ENCODE measurements around the gene FNDC3B.

FNDC3B gene

GRCh38 chr3:172410702-172411477, 371.5 kb downstream of the FNDC3B start:
- no peak for DNase-seq

GRCh38 chr3:172411478-172411947, 372.1 kb downstream of the FNDC3B start:
- no peak for DNase-seq

GRCh38 chr3:172415323-172415722, 375.9 kb downstream of the FNDC3B start:
- DNase-seq, result peak; percentile 10

GRCh38 chr3:172437713-172438112, 398.3 kb downstream of the FNDC3B start:
- no peak for DNase-seq

GRCh38 chr3:172438186-172438585, 398.8 kb downstream of the FNDC3B start:
- no peak for DNase-seq

GRCh38 chr3:172441581-172441980, 402.2 kb downstream of the FNDC3B start:
- DNase-seq, result no peak

- DNase-seq, result no peak
Measured at GRCh38 chr3:172442606-172443005, 403.2 kb downstream of the FNDC3B start.

DNA sequence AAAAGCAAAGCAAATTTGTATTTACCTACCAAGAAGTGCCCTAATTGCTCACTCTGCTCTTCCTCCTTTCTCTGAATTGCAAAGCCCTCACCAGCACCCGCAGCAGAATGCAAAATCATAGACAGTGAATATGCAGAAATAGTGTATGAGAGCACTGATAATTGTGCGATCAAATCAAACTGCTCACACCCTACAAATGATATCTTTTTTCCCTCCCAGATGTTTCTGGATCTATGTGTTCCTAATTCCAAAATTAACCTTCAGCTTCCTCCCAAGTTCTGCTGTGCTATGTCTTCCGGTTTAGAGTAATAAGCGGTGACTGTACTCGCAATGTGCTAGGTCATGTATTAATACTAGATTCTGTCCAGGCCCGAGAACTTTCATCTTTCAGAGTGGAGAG, 405.4 kb downstream of the FNDC3B start:
- no peak for DNase-seq

DNA sequence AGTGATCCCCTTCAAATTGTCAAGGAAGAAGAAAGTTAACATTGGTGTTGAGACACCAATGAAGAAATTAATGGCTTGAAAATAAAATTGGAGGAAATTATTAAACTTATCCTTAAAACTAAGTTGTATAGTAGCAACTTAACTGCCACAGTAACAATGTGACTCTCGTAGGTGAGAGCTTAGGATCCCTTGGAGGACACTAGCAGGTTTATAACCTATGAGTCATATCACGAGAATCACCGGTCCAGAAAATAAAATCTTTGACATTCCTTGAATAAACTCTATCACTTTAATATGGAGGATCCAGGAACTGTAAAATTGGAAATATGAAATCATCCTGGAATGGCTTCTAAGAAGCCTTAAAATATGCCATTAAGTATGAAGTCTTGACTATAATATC, 406.8 kb downstream of the FNDC3B start:
- DNase-seq, result no peak

GRCh38 chr3:172447611-172448579, 408.5 kb downstream of the FNDC3B start, which contains the start of gene GHSR:
GHSR (minus strand) TSS chr3:172448456; CDS start chr3:172448413, 43 bp downstream.
- DNase-seq, result no peak

DNA sequence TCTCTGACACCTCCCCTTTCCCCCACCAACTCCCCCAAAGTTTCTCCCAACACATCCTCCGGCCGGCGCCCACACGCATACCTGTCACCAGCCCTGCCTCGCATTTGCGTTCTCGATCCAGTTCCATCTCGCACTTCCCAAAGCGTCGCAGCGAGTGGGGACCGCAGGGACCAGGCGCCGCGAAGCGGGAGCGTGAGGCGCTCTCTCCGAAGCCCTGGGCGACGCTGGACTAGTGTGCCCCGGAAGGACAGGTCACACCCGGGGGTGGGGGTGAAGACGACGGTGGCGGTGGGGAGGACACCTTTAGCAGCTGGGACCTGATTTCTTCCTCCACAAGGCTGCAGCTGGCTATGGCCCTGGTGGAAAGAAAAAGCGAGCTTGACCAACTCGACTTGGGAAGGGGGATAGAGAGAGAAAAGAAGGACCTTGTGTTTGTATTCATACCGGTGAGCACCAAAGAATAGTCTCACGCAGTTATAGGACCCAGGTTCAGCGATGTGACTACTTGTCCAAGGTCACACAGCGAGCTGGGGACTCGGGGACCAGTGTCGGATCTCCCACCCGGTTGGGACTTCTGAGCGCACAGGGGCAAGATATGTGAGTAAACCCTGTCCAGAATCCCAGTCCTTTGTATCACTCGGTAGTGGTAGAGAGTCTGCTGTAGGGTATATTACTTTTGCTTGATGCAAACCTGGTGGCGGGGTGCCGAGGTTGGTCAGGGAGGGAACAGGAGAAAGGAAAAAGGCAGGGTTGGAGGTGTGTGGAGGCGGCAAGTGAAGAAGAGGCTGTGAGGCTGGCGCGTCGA, 409.5 kb downstream of the FNDC3B start:
- DNase-seq, result no peak

GRCh38 chr3:172449466-172450149, 410.2 kb downstream of the FNDC3B start:
- peak; percentile 23 for DNase-seq

Data from fibroblast of skin of abdomen (primary cell).